ENCODE data around the gene DPP10.
A peak's percentile ranks its signal among the peaks of the same experiment; 100 is the strongest.

Gene DPP10

GRCh38 chr2:114922076-114922475 lies 479.6 kb downstream of the DPP10 start:
- DNase-seq = no peak
- Histone ChIP-seq H3K18ac (ENCODE audit: low read length) (no peak overlapping the region), H4K91ac (ENCODE audit: low read depth, low read length) (no peak overlapping the region), H3K9ac (ENCODE audit: low read length) (no peak overlapping the region), H3K27me3 (ENCODE audit: insufficient read depth, low read length) (no peaks in the 10 kb centered on the region), H3K14ac (ENCODE audit: low read length) (no peak overlapping the region), H3K9me3 (ENCODE audit: insufficient read depth, low read depth, low read length) (no peaks in the 10 kb centered on the region), H2AFZ (ENCODE audit: insufficient read depth, low read length, poor library complexity) (no peak overlapping the region), H3K79me2 (ENCODE audit: control insufficient read depth, insufficient read depth, low read length, poor library complexity) (no peaks in the 10 kb centered on the region), H2BK120ac (ENCODE audit: insufficient read depth, low read length, poor library complexity) (no peak overlapping the region), H3K27ac (ENCODE audit: low read depth, low read length) (no peak overlapping the region), H4K12ac (ENCODE audit: low read depth, low read length) (no peak overlapping the region), H3K4ac (ENCODE audit: low read depth, low read length) (no peak overlapping the region), H3K4me2 (ENCODE audit: low read length) (no peak overlapping the region), H2BK5ac (ENCODE audit: low read depth, low read length, poor library complexity) (no peak overlapping the region), H3K4me3 (ENCODE audit: low read depth, low read length) (no peak overlapping the region), H2BK12ac (ENCODE audit: low read length) (no peak overlapping the region), H3K23ac (ENCODE audit: low read length) (no peak overlapping the region), H3K79me1 (ENCODE audit: low read length) (no peaks in the 10 kb centered on the region), H4K8ac (ENCODE audit: low read depth, low read length) (no peak overlapping the region), H3K4me1 (ENCODE audit: control insufficient read depth in 1 of 2, insufficient read depth in 2 of 2, low read length in 2 of 2) (no peaks in the 10 kb centered on the region), H3K36me3 (ENCODE audit: control insufficient read depth in 1 of 2, insufficient read depth in 2 of 2, low read length in 2 of 2) (no peaks in the 10 kb centered on the region), H2AK5ac (ENCODE audit: low read length) (no peak overlapping the region)
- WGBS (ENCODE audit: extremely low coverage, insufficient coverage, insufficient read length) = no CpG with 5 or more reads among the region's 3 CpGs

- H3K4me1 ChIP-seq (ENCODE audit: control insufficient read depth in 1 of 2, insufficient read depth in 2 of 2, low read length in 2 of 2) = no peaks in the 10 kb centered on the region
- no peak overlapping the region for H2AFZ ChIP-seq (ENCODE audit: insufficient read depth, low read length, poor library complexity)
- H3K79me2 ChIP-seq (ENCODE audit: control insufficient read depth, insufficient read depth, low read length, poor library complexity) = no peaks in the 10 kb centered on the region
- no peak overlapping the region for H3K4ac ChIP-seq (ENCODE audit: low read depth, low read length)
- no peak overlapping the region for H2BK120ac ChIP-seq (ENCODE audit: insufficient read depth, low read length, poor library complexity)
- no peak overlapping the region for H3K14ac ChIP-seq (ENCODE audit: low read length)
- no peak overlapping the region for H3K27ac ChIP-seq (ENCODE audit: low read depth, low read length)
- peaks cover 7% of the 10 kb centered on the region for H3K9me3 ChIP-seq (ENCODE audit: insufficient read depth, low read depth, low read length)
- peak; percentile 62 to 81 for DNase-seq
- no CpG with 5 or more reads among the region's 10 CpGs for WGBS (ENCODE audit: extremely low coverage, insufficient coverage, insufficient read length)
- H3K4me2 ChIP-seq (ENCODE audit: low read length) = no peak overlapping the region
- no peak overlapping the region for H3K18ac ChIP-seq (ENCODE audit: low read length)
- H3K23ac ChIP-seq (ENCODE audit: low read length) = no peak overlapping the region
- no peak overlapping the region for H3K9ac ChIP-seq (ENCODE audit: low read length)
- H2BK12ac ChIP-seq (ENCODE audit: low read length) = no peak overlapping the region
- H3K79me1 ChIP-seq (ENCODE audit: low read length) = no peaks in the 10 kb centered on the region
- no peak overlapping the region for H4K91ac ChIP-seq (ENCODE audit: low read depth, low read length)
- no peak overlapping the region for H4K8ac ChIP-seq (ENCODE audit: low read depth, low read length)
- no peaks in the 10 kb centered on the region for H3K27me3 ChIP-seq (ENCODE audit: insufficient read depth, low read length)
- H3K36me3 ChIP-seq (ENCODE audit: control insufficient read depth in 1 of 2, insufficient read depth in 2 of 2, low read length in 2 of 2) = no peaks in the 10 kb centered on the region
- H3K4me3 ChIP-seq (ENCODE audit: low read depth, low read length) = no peak overlapping the region
- no peak overlapping the region for H2AK5ac ChIP-seq (ENCODE audit: low read length)
- H4K12ac ChIP-seq (ENCODE audit: low read depth, low read length) = no peak overlapping the region
- H2BK5ac ChIP-seq (ENCODE audit: low read depth, low read length, poor library complexity) = no peak overlapping the region
Observed at GRCh38 chr2:114925296-114926255, 483.1 kb downstream of the DPP10 start.

GRCh38 chr2:114926303-114926702 lies 483.9 kb downstream of the DPP10 start:
- H3K27me3 ChIP-seq (ENCODE audit: insufficient read depth, low read length) = no peaks in the 10 kb centered on the region
- no peak overlapping the region for H3K18ac ChIP-seq (ENCODE audit: low read length)
- H3K79me2 ChIP-seq (ENCODE audit: control insufficient read depth, insufficient read depth, low read length, poor library complexity) = no peaks in the 10 kb centered on the region
- H3K4ac ChIP-seq (ENCODE audit: low read depth, low read length) = no peak overlapping the region
- H3K79me1 ChIP-seq (ENCODE audit: low read length) = no peaks in the 10 kb centered on the region
- H4K12ac ChIP-seq (ENCODE audit: low read depth, low read length) = no peak overlapping the region
- H3K23ac ChIP-seq (ENCODE audit: low read length) = no peak overlapping the region
- DNase-seq = no peak
- peaks cover 7% of the 10 kb centered on the region for H3K9me3 ChIP-seq (ENCODE audit: insufficient read depth, low read depth, low read length)
- H2AK5ac ChIP-seq (ENCODE audit: low read length) = no peak overlapping the region
- H3K4me1 ChIP-seq (ENCODE audit: control insufficient read depth in 1 of 2, insufficient read depth in 2 of 2, low read length in 2 of 2) = no peaks in the 10 kb centered on the region
- no CpG with 5 or more reads among the region's 4 CpGs for WGBS (ENCODE audit: extremely low coverage, insufficient coverage, insufficient read length)
- no peak overlapping the region for H3K9ac ChIP-seq (ENCODE audit: low read length)
- no peak overlapping the region for H3K4me3 ChIP-seq (ENCODE audit: low read depth, low read length)
- no peak overlapping the region for H4K8ac ChIP-seq (ENCODE audit: low read depth, low read length)
- no peaks in the 10 kb centered on the region for H3K36me3 ChIP-seq (ENCODE audit: control insufficient read depth in 1 of 2, insufficient read depth in 2 of 2, low read length in 2 of 2)
- no peak overlapping the region for H4K91ac ChIP-seq (ENCODE audit: low read depth, low read length)
- no peak overlapping the region for H2AFZ ChIP-seq (ENCODE audit: insufficient read depth, low read length, poor library complexity)
- H2BK5ac ChIP-seq (ENCODE audit: low read depth, low read length, poor library complexity) = no peak overlapping the region
- no peak overlapping the region for H3K4me2 ChIP-seq (ENCODE audit: low read length)
- no peak overlapping the region for H2BK12ac ChIP-seq (ENCODE audit: low read length)
- no peak overlapping the region for H3K27ac ChIP-seq (ENCODE audit: low read depth, low read length)
- no peak overlapping the region for H3K14ac ChIP-seq (ENCODE audit: low read length)
- no peak overlapping the region for H2BK120ac ChIP-seq (ENCODE audit: insufficient read depth, low read length, poor library complexity)

GRCh38 chr2:114929225-114929624 lies 486.8 kb downstream of the DPP10 start:
- H3K4me3 ChIP-seq (ENCODE audit: low read depth, low read length) = no peak overlapping the region
- H3K14ac ChIP-seq (ENCODE audit: low read length) = no peak overlapping the region
- no peak for DNase-seq
- no peak overlapping the region for H3K23ac ChIP-seq (ENCODE audit: low read length)
- no peak overlapping the region for H2AK5ac ChIP-seq (ENCODE audit: low read length)
- no peaks in the 10 kb centered on the region for H3K4me1 ChIP-seq (ENCODE audit: control insufficient read depth in 1 of 2, insufficient read depth in 2 of 2, low read length in 2 of 2)
- H2BK120ac ChIP-seq (ENCODE audit: insufficient read depth, low read length, poor library complexity) = no peak overlapping the region
- no peaks in the 10 kb centered on the region for H3K36me3 ChIP-seq (ENCODE audit: control insufficient read depth in 1 of 2, insufficient read depth in 2 of 2, low read length in 2 of 2)
- no peak overlapping the region for H4K12ac ChIP-seq (ENCODE audit: low read depth, low read length)
- H4K8ac ChIP-seq (ENCODE audit: low read depth, low read length) = no peak overlapping the region
- no peaks in the 10 kb centered on the region for H3K27me3 ChIP-seq (ENCODE audit: insufficient read depth, low read length)
- H3K79me1 ChIP-seq (ENCODE audit: low read length) = no peaks in the 10 kb centered on the region
- H2BK5ac ChIP-seq (ENCODE audit: low read depth, low read length, poor library complexity) = no peak overlapping the region
- H4K91ac ChIP-seq (ENCODE audit: low read depth, low read length) = no peak overlapping the region
- no peak overlapping the region for H3K4ac ChIP-seq (ENCODE audit: low read depth, low read length)
- no CpG with 5 or more reads among the region's 7 CpGs for WGBS (ENCODE audit: extremely low coverage, insufficient coverage, insufficient read length)
- H3K79me2 ChIP-seq (ENCODE audit: control insufficient read depth, insufficient read depth, low read length, poor library complexity) = no peaks in the 10 kb centered on the region
- no peak overlapping the region for H3K27ac ChIP-seq (ENCODE audit: low read depth, low read length)
- H3K18ac ChIP-seq (ENCODE audit: low read length) = no peak overlapping the region
- peaks cover 7% of the 10 kb centered on the region for H3K9me3 ChIP-seq (ENCODE audit: insufficient read depth, low read depth, low read length)
- no peak overlapping the region for H3K4me2 ChIP-seq (ENCODE audit: low read length)
- no peak overlapping the region for H2BK12ac ChIP-seq (ENCODE audit: low read length)
- no peak overlapping the region for H2AFZ ChIP-seq (ENCODE audit: insufficient read depth, low read length, poor library complexity)
- no peak overlapping the region for H3K9ac ChIP-seq (ENCODE audit: low read length)
